ENCODE data around the gene OR6C68.
"Not testable (repeated sequence)": the region's sequence is repeated elsewhere in the genome, so short reads cannot be mapped to it uniquely, and the experiment has no call there.

Gene OR6C68

GRCh38 chr12:55492078-55492477, at the start of gene OR6C68:
Gene OR6C68, plus strand, starts transcription at chr12:55492378. Its CDS starts 0 bp downstream, at chr12:55492378.
- Histone ChIP-seq H3K27ac (ENCODE audit: low read length) (no peak within 1 kb of the TSS), H3K36me3 (ENCODE audit: control insufficient read depth in 2 of 2, insufficient read depth in 2 of 2, low read length in 2 of 2) (no peaks in the 10 kb centered on the region), H3K4me1 (ENCODE audit: control insufficient read depth, insufficient read depth, low read length) (no peaks in the 10 kb centered on the region), H3K9ac (ENCODE audit: low read length in 2 of 2) (no peak within 1 kb of the TSS), H3K27me3 (ENCODE audit: control insufficient read depth in 1 of 2, insufficient read depth in 2 of 2, low read length in 2 of 2) (no peaks in the 10 kb centered on the region), H3K4me3 (ENCODE audit: low read length in 2 of 2) (no peak within 1 kb of the TSS), H3K9me3 (ENCODE audit: control insufficient read depth in 2 of 2, low read length in 2 of 2) (no peaks in the 10 kb centered on the region)

- Histone ChIP-seq H3K9ac (ENCODE audit: low read length in 2 of 2) (no peak within 1 kb of the TSS), H3K27me3 (ENCODE audit: control insufficient read depth in 1 of 2, insufficient read depth in 2 of 2, low read length in 2 of 2) (no peaks in the 10 kb centered on the region), H3K9me3 (ENCODE audit: control insufficient read depth in 2 of 2, low read length in 2 of 2) (peaks cover 0 to 4% of the 10 kb centered on the region in 2 donors), H3K4me1 (ENCODE audit: control insufficient read depth, insufficient read depth, low read length) (no peaks in the 10 kb centered on the region), H3K27ac (ENCODE audit: low read length) (no peak within 1 kb of the TSS), H3K4me3 (ENCODE audit: low read length in 2 of 2) (no peak within 1 kb of the TSS), H3K36me3 (ENCODE audit: control insufficient read depth in 2 of 2, insufficient read depth in 2 of 2, low read length in 2 of 2) (no peaks in the 10 kb centered on the region)
Observed at GRCh38 chr12:55443776-55444175, 48.4 kb upstream of the OR6C68 start, which contains the start of gene OR6C2. Gene OR6C2, plus strand, starts transcription at chr12:55444076. Its CDS starts 8,138 bp downstream, at chr12:55452214.

GRCh38 chr12:55445357-55445756, 46.8 kb upstream of the OR6C68 start:
- Histone ChIP-seq H3K4me1 (ENCODE audit: control insufficient read depth, insufficient read depth, low read length) (no peaks in the 10 kb centered on the region), H3K4me3 (ENCODE audit: low read length in 2 of 2) (no peak overlapping the region), H3K27ac (ENCODE audit: low read length) (no peak overlapping the region), H3K9me3 (ENCODE audit: control insufficient read depth in 2 of 2, low read length in 2 of 2) (peaks cover 0 to 3% of the 10 kb centered on the region in 2 donors), H3K27me3 (ENCODE audit: control insufficient read depth in 1 of 2, insufficient read depth in 2 of 2, low read length in 2 of 2) (no peaks in the 10 kb centered on the region), H3K36me3 (ENCODE audit: control insufficient read depth in 2 of 2, insufficient read depth in 2 of 2, low read length in 2 of 2) (no peaks in the 10 kb centered on the region), H3K9ac (ENCODE audit: low read length in 2 of 2) (no peak overlapping the region)

GRCh38 chr12:55446326-55446725, 45.9 kb upstream of the OR6C68 start:
- Histone ChIP-seq H3K9me3 (ENCODE audit: control insufficient read depth in 2 of 2, low read length in 2 of 2) (no peaks in the 10 kb centered on the region), H3K4me1 (ENCODE audit: control insufficient read depth, insufficient read depth, low read length) (no peaks in the 10 kb centered on the region), H3K9ac (ENCODE audit: low read length in 2 of 2) (no peak overlapping the region), H3K36me3 (ENCODE audit: control insufficient read depth in 2 of 2, insufficient read depth in 2 of 2, low read length in 2 of 2) (no peaks in the 10 kb centered on the region), H3K4me3 (ENCODE audit: low read length in 2 of 2) (no peak overlapping the region), H3K27me3 (ENCODE audit: control insufficient read depth in 1 of 2, insufficient read depth in 2 of 2, low read length in 2 of 2) (no peaks in the 10 kb centered on the region), H3K27ac (ENCODE audit: low read length) (no peak overlapping the region)

GRCh38 chr12:55448825-55449224, 43.4 kb upstream of the OR6C68 start:
- H3K9me3 ChIP-seq (ENCODE audit: control insufficient read depth in 2 of 2, low read length in 2 of 2): no peaks in the 10 kb centered on the region
- H3K36me3 ChIP-seq (ENCODE audit: control insufficient read depth in 2 of 2, insufficient read depth in 2 of 2, low read length in 2 of 2): no peaks in the 10 kb centered on the region
- H3K27ac ChIP-seq (ENCODE audit: low read length): no peak overlapping the region
- no peaks in the 10 kb centered on the region for H3K27me3 ChIP-seq (ENCODE audit: control insufficient read depth in 1 of 2, insufficient read depth in 2 of 2, low read length in 2 of 2)
- H3K9ac ChIP-seq (ENCODE audit: low read length in 2 of 2): no peak overlapping the region
- no peaks in the 10 kb centered on the region for H3K4me1 ChIP-seq (ENCODE audit: control insufficient read depth, insufficient read depth, low read length)
- no peak overlapping the region for H3K4me3 ChIP-seq (ENCODE audit: low read length in 2 of 2)

- not testable (repeated sequence) for H3K4me3 ChIP-seq (ENCODE audit: low read length in 2 of 2)
Observed at GRCh38 chr12:55464926-55465325, 27.3 kb upstream of the OR6C68 start.

GRCh38 chr12:55467836-55468235, 24.3 kb upstream of the OR6C68 start:
- H3K36me3 ChIP-seq (ENCODE audit: control insufficient read depth in 2 of 2, insufficient read depth in 2 of 2, low read length in 2 of 2): no peaks in the 10 kb centered on the region
- no peaks in the 10 kb centered on the region for H3K9me3 ChIP-seq (ENCODE audit: control insufficient read depth in 2 of 2, low read length in 2 of 2)
- H3K4me3 ChIP-seq (ENCODE audit: low read length in 2 of 2): no peak overlapping the region
- H3K4me1 ChIP-seq (ENCODE audit: control insufficient read depth, insufficient read depth, low read length): no peaks in the 10 kb centered on the region
- no peak overlapping the region for H3K27ac ChIP-seq (ENCODE audit: low read length)
- no peaks in the 10 kb centered on the region for H3K27me3 ChIP-seq (ENCODE audit: control insufficient read depth in 1 of 2, insufficient read depth in 2 of 2, low read length in 2 of 2)
- H3K9ac ChIP-seq (ENCODE audit: low read length in 2 of 2): no peak overlapping the region

More at GRCh38 chr12:55464926-55465325, 27.3 kb upstream of the OR6C68 start:
- H3K9ac ChIP-seq (ENCODE audit: low read length in 2 of 2); H3K9me3 ChIP-seq (ENCODE audit: control insufficient read depth in 2 of 2, low read length in 2 of 2); H3K27ac ChIP-seq (ENCODE audit: low read length); H3K27me3 ChIP-seq (ENCODE audit: control insufficient read depth in 1 of 2, insufficient read depth in 2 of 2, low read length in 2 of 2); H3K4me1 ChIP-seq (ENCODE audit: control insufficient read depth, insufficient read depth, low read length); H3K36me3 ChIP-seq (ENCODE audit: control insufficient read depth in 2 of 2, insufficient read depth in 2 of 2, low read length in 2 of 2): not testable (repeated sequence)

GRCh38 chr12:55469291-55469690, 22.9 kb upstream of the OR6C68 start:
- no peak overlapping the region for H3K9ac ChIP-seq (ENCODE audit: low read length in 2 of 2)
- no peaks in the 10 kb centered on the region for H3K9me3 ChIP-seq (ENCODE audit: control insufficient read depth in 2 of 2, low read length in 2 of 2)
- H3K4me1 ChIP-seq (ENCODE audit: control insufficient read depth, insufficient read depth, low read length): no peaks in the 10 kb centered on the region
- no peak overlapping the region for H3K27ac ChIP-seq (ENCODE audit: low read length)
- no peaks in the 10 kb centered on the region for H3K36me3 ChIP-seq (ENCODE audit: control insufficient read depth in 2 of 2, insufficient read depth in 2 of 2, low read length in 2 of 2)
- H3K27me3 ChIP-seq (ENCODE audit: control insufficient read depth in 1 of 2, insufficient read depth in 2 of 2, low read length in 2 of 2): no peaks in the 10 kb centered on the region
- H3K4me3 ChIP-seq (ENCODE audit: low read length in 2 of 2): no peak overlapping the region

GRCh38 chr12:55470088-55470829, 21.9 kb upstream of the OR6C68 start, which contains the start of gene OR6C70:
Gene OR6C70, minus strand, starts transcription at chr12:55470138. Its CDS starts 0 bp downstream, at chr12:55470138.
- Histone ChIP-seq H3K4me3 (ENCODE audit: low read length in 2 of 2) (no peak within 1 kb of the TSS), H3K9me3 (ENCODE audit: control insufficient read depth in 2 of 2, low read length in 2 of 2) (no peaks in the 10 kb centered on the region), H3K36me3 (ENCODE audit: control insufficient read depth in 2 of 2, insufficient read depth in 2 of 2, low read length in 2 of 2) (no peaks in the 10 kb centered on the region), H3K27ac (ENCODE audit: low read length) (no peak within 1 kb of the TSS), H3K9ac (ENCODE audit: low read length in 2 of 2) (no peak within 1 kb of the TSS), H3K27me3 (ENCODE audit: control insufficient read depth in 1 of 2, insufficient read depth in 2 of 2, low read length in 2 of 2) (no peaks in the 10 kb centered on the region), H3K4me1 (ENCODE audit: control insufficient read depth, insufficient read depth, low read length) (no peaks in the 10 kb centered on the region)

- Histone ChIP-seq H3K9me3 (ENCODE audit: control insufficient read depth in 2 of 2, low read length in 2 of 2) (no peaks in the 10 kb centered on the region), H3K9ac (ENCODE audit: low read length in 2 of 2) (no peak overlapping the region), H3K4me1 (ENCODE audit: control insufficient read depth, insufficient read depth, low read length) (no peaks in the 10 kb centered on the region), H3K27ac (ENCODE audit: low read length) (no peak overlapping the region), H3K36me3 (ENCODE audit: control insufficient read depth in 2 of 2, insufficient read depth in 2 of 2, low read length in 2 of 2) (no peaks in the 10 kb centered on the region), H3K27me3 (ENCODE audit: control insufficient read depth in 1 of 2, insufficient read depth in 2 of 2, low read length in 2 of 2) (no peaks in the 10 kb centered on the region), H3K4me3 (ENCODE audit: low read length in 2 of 2) (no peak overlapping the region)
Observed at GRCh38 chr12:55472264-55472663, 19.9 kb upstream of the OR6C68 start.

GRCh38 chr12:55479136-55479535, 13.0 kb upstream of the OR6C68 start:
- not testable (repeated sequence) for H3K27me3 ChIP-seq (ENCODE audit: control insufficient read depth in 1 of 2, insufficient read depth in 2 of 2, low read length in 2 of 2); H3K9ac ChIP-seq (ENCODE audit: low read length in 2 of 2); H3K36me3 ChIP-seq (ENCODE audit: control insufficient read depth in 2 of 2, insufficient read depth in 2 of 2, low read length in 2 of 2); H3K27ac ChIP-seq (ENCODE audit: low read length); H3K4me1 ChIP-seq (ENCODE audit: control insufficient read depth, insufficient read depth, low read length); H3K9me3 ChIP-seq (ENCODE audit: control insufficient read depth in 2 of 2, low read length in 2 of 2); H3K4me3 ChIP-seq (ENCODE audit: low read length in 2 of 2)
